Spleen (tissue), 7 donors: Measurements from ENCODE around the gene GKN2.

ENCODE experiments used
- CTCF ChIP-seq, 11 experiments: fragments of 200-600 bp in 7 of 11; fragments of 450-650 bp in 4 of 11; sonication (generic) in 4 of 11; IDR thresholded peaks in 8 of 11; conservative IDR thresholded peaks in 3 of 11; 1 replicate in 7 of 11; 2 replicates in 4 of 11; pipeline versions ENCODE4 v1.4.0 to v1.8.0; 2016 to 2021; ENCODE audit warnings: antibody characterized with exemption in 11 of 11, inconsistent platforms in 4 of 11, mild to moderate bottlenecking in 1 of 11
- POLR2A ChIP-seq, 3 donors: fragments of 450-650 bp; IDR thresholded peaks; one replicate each; pipeline ENCODE4 v1.5.1; 2017; ENCODE audit warnings: antibody characterized with exemption in 3 of 3, mild to moderate bottlenecking in 1 of 3
- donor health status: DM: no; HTN: no; CAD: no; lungs with moderate emphysema.
- donor health status: DM: no; HTN: no; CAD: no.
- donor health status: DM: no; HTN: no; CAD: no.

GRCh38 chr2:68937346-68938055, 15.2 kb downstream of the GKN2 start:
- TF ChIP-seq CTCF (IDR thresholded peaks at IDR 0.05 in 8 of 11, conservative IDR thresholded peaks at IDR 0.05 in 3 of 11) = no peak
- no peak for TF ChIP-seq POLR2A (IDR thresholded peaks at IDR 0.05)
